Parathyroid adenoma (tissue), 2 donors: ENCODE results near the gene PGAP6.

Experiments
- H2AFZ ChIP-seq: fragments of 300-600 bp; sonication (generic); one replicate; pipeline ENCODE4 v1.7.0; 2017; ENCODE audit warnings: antibody characterized with exemption, mild to moderate bottlenecking
- H3K27ac ChIP-seq: fragments of 300-600 bp; sonication (generic); one replicate; pipeline ENCODE4 v1.7.0; 2017
- H3K27me3 ChIP-seq: fragments of 300-600 bp; sonication (generic); one replicate; pipeline ENCODE4 v1.7.0; 2017; ENCODE audit warnings: low read length; ENCODE audit not compliant: control insufficient read depth, insufficient read depth
- H3K36me3 ChIP-seq: fragments of 300-600 bp; sonication (generic); one replicate; pipeline ENCODE4 v1.7.0; 2017; ENCODE audit warnings: low read length; ENCODE audit not compliant: control insufficient read depth, insufficient read depth
- H3K4me1 ChIP-seq: fragments of 300-600 bp; sonication (generic); one replicate; pipeline ENCODE4 v1.7.0; 2017; ENCODE audit warnings: control low read depth
- H3K4me2 ChIP-seq: fragments of 300-600 bp; sonication (generic); one replicate; pipeline ENCODE4 v1.7.0; 2017; ENCODE audit warnings: low read length
- H3K4me3 ChIP-seq: fragments of 300-600 bp; sonication (generic); one replicate; pipeline ENCODE4 v1.7.0; 2017; ENCODE audit warnings: low read depth, low read length
- H3K79me2 ChIP-seq: fragments of 300-600 bp; sonication (generic); one replicate; pipeline ENCODE4 v1.7.0; 2017; ENCODE audit warnings: control low read depth
- H3K9ac ChIP-seq: fragments of 300-600 bp; sonication (generic); one replicate; pipeline ENCODE4 v1.7.0; 2017; ENCODE audit warnings: mild to moderate bottlenecking
- H3K9me3 ChIP-seq: fragments of 300-600 bp; sonication (generic); one replicate; pipeline ENCODE4 v1.7.0; 2017; ENCODE audit warnings: low read length; ENCODE audit not compliant: control insufficient read depth
- TF ChIP-seq, protein P1 (sequence below): fragments of 300-600 bp; sonication (generic); IDR thresholded peaks from one replicate; pipeline ENCODE4 v1.7.0; 2017; ENCODE audit warnings: antibody characterized with exemption, mild to moderate bottlenecking
- donor health status: primary hyperparathyroidism.

PGAP6 gene

DNA sequence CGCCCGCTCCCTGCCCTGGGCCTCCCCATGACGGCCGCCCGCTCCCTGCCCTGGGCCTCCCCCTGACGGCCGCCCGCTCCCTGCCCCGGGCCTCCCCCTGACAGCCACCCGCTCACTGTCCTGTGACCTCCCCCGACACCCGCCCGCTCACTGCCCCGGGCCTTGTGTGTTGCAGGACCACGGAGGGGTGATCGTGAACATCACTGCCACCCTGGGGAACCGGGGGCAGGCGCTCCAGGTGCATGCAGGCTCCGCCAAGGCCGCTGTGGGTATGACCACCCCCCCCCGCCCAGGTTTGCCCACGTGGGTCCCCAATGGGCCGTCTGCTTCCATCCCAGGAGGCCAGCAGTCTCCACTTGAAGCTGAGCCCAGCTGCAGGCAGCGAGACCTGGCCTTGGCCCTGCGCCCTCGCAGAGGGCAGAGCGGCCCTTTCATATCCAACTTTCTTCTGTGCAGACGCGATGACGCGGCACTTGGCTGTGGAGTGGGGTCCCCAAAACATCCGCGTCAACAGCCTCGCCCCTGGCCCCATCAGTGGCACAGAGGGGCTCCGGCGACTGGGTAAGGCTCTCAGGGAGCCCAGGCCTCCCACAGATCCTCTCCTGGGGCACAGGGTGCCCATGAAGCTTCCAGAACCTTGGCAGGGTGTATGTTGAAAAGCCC lies 28.9 kb upstream of the PGAP6 start:
- no peak overlapping the region for H3K4me3 ChIP-seq
- TF ChIP-seq, protein P1, sequence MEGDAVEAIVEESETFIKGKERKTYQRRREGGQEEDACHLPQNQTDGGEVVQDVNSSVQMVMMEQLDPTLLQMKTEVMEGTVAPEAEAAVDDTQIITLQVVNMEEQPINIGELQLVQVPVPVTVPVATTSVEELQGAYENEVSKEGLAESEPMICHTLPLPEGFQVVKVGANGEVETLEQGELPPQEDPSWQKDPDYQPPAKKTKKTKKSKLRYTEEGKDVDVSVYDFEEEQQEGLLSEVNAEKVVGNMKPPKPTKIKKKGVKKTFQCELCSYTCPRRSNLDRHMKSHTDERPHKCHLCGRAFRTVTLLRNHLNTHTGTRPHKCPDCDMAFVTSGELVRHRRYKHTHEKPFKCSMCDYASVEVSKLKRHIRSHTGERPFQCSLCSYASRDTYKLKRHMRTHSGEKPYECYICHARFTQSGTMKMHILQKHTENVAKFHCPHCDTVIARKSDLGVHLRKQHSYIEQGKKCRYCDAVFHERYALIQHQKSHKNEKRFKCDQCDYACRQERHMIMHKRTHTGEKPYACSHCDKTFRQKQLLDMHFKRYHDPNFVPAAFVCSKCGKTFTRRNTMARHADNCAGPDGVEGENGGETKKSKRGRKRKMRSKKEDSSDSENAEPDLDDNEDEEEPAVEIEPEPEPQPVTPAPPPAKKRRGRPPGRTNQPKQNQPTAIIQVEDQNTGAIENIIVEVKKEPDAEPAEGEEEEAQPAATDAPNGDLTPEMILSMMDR = no peak
- H3K9me3 ChIP-seq = no peaks in the 10 kb centered on the region
- no peaks in the 10 kb centered on the region for H3K27me3 ChIP-seq
- no peak overlapping the region for H3K27ac ChIP-seq
- no peak overlapping the region for H2AFZ ChIP-seq
- no peaks in the 10 kb centered on the region for H3K36me3 ChIP-seq
- H3K4me2 ChIP-seq = no peak overlapping the region
- peaks cover 2% of the 10 kb centered on the region for H3K4me1 ChIP-seq
- no peaks in the 10 kb centered on the region for H3K79me2 ChIP-seq
- H3K9ac ChIP-seq = no peak overlapping the region

DNA sequence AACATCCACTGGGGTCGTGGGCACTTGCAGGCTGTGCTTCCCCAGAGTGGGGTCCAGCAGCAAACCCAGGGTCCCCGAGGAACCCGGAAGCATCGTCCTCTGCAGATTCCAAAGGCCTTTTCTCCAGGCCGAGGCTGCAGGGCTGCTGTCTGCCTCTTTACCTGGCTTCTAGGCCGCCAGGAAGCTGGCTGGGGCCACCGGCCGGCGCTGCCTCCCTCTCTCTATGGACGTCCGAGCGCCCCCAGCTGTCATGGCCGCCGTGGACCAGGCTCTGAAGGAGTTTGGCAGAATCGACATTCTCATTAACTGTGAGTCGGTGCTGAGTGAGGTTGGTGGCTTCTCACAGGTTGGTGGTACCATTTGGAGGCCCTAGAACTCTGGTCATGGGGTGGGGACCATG lies 25.5 kb upstream of the PGAP6 start:
- no peaks in the 10 kb centered on the region for H3K36me3 ChIP-seq
- TF ChIP-seq, protein P1 = no peak

DNA sequence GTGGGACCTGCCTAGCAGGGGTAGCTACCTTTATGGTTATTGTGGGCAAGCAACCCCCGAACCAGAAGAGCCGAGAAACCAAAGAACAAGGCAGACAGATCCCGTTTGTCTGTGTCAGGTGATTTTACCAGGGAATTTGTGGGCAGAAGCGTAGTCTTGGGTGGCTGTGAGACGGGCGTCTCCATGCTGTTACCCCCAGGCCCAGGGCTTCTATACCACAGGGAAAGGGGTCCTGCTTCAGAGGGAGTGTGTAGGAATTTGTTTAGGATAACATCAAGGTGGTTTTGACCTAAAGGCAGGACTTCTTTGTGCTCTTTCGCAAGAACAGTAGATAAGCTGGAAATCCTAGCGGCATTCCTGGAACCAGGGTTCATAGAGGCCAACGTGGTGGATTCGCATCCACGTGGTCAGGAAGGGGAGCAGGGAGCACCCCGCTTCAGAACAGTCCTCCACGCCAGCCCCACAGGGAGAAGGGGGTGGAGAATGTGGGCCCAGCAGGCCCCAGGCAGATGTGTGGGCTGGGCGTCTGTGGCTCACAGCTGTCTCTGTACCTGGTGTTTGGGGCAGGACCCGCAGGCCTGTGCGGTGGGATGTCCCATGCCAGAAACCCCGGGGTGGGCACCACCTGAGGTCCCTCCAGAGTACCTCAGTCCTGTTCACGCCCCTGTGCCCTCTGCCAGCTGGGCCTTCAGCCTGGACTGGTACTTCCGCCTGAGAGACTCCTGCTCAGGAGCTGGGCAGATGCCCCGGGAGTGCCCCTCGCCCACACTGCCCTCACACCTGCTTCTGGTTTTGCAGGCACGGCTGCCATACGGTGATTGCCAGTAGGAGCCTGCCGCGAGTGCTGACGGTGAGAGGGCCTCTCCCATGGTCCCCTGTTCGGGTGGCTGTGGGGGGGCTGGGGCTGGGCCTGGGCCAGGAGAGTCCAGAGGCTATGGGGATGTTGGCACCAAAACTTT lies 24.0 kb upstream of the PGAP6 start:
- H3K79me2 ChIP-seq = no peaks in the 10 kb centered on the region
- H3K27me3 ChIP-seq = no peaks in the 10 kb centered on the region
- no peak overlapping the region for H2AFZ ChIP-seq
- no peak overlapping the region for H3K9ac ChIP-seq
- no peak overlapping the region for H3K27ac ChIP-seq
- no peaks in the 10 kb centered on the region for H3K36me3 ChIP-seq
- no peak overlapping the region for H3K4me2 ChIP-seq
- H3K4me1 ChIP-seq = no peaks in the 10 kb centered on the region
- TF ChIP-seq, protein P1 = no peak
- no peak overlapping the region for H3K4me3 ChIP-seq
- H3K9me3 ChIP-seq = no peaks in the 10 kb centered on the region

More for the DNA sequence above, 25.5 kb upstream of the PGAP6 start:
- Histone ChIP-seq H2AFZ (no peak overlapping the region), H3K9ac (no peak overlapping the region), H3K27ac (no peak overlapping the region), H3K4me1 (no peaks in the 10 kb centered on the region), H3K9me3 (no peaks in the 10 kb centered on the region), H3K4me2 (no peak overlapping the region), H3K27me3 (no peaks in the 10 kb centered on the region), H3K4me3 (no peak overlapping the region), H3K79me2 (no peaks in the 10 kb centered on the region)

DNA sequence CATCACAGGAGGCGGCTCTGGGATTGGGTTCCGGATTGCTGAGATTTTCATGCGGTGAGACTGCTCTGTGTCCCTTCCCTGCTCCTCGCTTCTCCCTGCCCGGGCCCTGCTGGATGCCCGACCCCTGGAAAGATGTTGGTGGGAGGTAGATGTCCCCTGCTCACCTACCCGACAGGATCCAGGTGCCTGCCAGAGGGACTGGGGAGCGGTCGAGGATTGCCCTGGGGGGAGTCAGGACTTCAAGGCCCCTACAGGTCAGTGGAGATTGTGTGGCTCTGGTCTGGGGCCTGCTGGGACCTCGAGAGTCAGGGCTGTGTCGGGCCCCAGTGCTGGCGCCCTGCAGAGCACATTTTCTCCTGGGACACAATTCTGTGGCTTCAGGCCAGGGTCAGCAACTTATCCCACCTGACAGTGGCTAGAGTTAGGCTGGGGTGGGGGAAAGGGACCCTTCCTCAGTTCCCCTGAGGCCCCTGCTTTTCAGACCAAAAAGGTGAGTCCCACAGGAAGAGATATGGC lies 23.3 kb upstream of the PGAP6 start:
- Histone ChIP-seq H3K9ac (no peak overlapping the region), H3K79me2 (no peaks in the 10 kb centered on the region), H2AFZ (no peak overlapping the region), H3K27me3 (no peaks in the 10 kb centered on the region), H3K36me3 (no peaks in the 10 kb centered on the region), H3K4me1 (no peaks in the 10 kb centered on the region), H3K4me3 (no peak overlapping the region), H3K9me3 (no peaks in the 10 kb centered on the region), H3K4me2 (no peak overlapping the region), H3K27ac (no peak overlapping the region)
- TF ChIP-seq, protein P1 = no peak
